ENCODE data around the gene FCHSD2.

DNA sequence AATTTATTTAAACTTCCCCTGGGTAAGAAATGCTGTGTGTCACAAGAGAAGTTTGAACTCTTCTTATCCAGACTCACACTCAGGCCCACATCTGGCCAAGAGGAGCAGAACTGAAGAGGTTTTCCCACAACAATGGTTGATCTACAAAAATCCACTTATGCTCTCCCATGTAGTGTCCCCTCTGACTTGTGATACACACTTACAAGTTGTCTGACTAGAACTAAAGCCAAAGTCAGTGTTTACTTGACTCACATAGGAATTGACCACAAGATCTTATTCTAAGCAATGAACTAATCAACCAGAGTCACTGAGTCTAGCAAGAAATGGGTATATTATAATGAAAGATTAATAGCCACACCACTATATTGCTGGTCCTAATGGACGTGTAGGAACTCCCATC, 194.9 kb downstream of the FCHSD2 start:
- TF ChIP-seq, protein P1, sequence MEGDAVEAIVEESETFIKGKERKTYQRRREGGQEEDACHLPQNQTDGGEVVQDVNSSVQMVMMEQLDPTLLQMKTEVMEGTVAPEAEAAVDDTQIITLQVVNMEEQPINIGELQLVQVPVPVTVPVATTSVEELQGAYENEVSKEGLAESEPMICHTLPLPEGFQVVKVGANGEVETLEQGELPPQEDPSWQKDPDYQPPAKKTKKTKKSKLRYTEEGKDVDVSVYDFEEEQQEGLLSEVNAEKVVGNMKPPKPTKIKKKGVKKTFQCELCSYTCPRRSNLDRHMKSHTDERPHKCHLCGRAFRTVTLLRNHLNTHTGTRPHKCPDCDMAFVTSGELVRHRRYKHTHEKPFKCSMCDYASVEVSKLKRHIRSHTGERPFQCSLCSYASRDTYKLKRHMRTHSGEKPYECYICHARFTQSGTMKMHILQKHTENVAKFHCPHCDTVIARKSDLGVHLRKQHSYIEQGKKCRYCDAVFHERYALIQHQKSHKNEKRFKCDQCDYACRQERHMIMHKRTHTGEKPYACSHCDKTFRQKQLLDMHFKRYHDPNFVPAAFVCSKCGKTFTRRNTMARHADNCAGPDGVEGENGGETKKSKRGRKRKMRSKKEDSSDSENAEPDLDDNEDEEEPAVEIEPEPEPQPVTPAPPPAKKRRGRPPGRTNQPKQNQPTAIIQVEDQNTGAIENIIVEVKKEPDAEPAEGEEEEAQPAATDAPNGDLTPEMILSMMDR (IDR thresholded peaks at IDR 0.05): no peak
- TF ChIP-seq POLR2A (IDR thresholded peaks at IDR 0.05) (no peak), EP300 (IDR thresholded peaks at IDR 0.05) (no peak)
